Smooth muscle cell (in vitro differentiated cells): Measurements from ENCODE around the gene CRIM1. TPM values are rescaled to one million over a fixed set of nuclear protein-coding genes. Genes with fewer than 3 reads are reported as not detected.

ENCODE experiments used
- DNase-seq: peaks from one replicate; lab custom pipeline; 2025; ENCODE audit not compliant: unreplicated experiment; lab: John Stamatoyannopoulos, UW
- H2AFZ ChIP-seq: fragments of 200-600 bp; sonication (generic); 2 replicates; pipeline ENCODE4 v1.6.0; 2016; ENCODE audit warnings: antibody characterized with exemption, low read depth, mild to moderate bottlenecking
- H3F3A ChIP-seq: fragments of 200-600 bp; sonication (generic); 2 replicates; pipeline ENCODE4 v1.6.0; 2017; ENCODE audit warnings: antibody characterized with exemption, low read depth
- H3K27ac ChIP-seq: fragments of 200-600 bp; sonication (generic); 2 replicates; pipeline ENCODE4 v1.5.1; 2016; ENCODE audit warnings: low read depth, mild to moderate bottlenecking
- H3K27me3 ChIP-seq: fragments of 200-600 bp; sonication (generic); 2 replicates; pipeline ENCODE4 v1.6.1; 2016; ENCODE audit warnings: low read depth, mild to moderate bottlenecking
- H3K36me3 ChIP-seq: fragments of 200-600 bp; sonication (generic); 2 replicates; pipeline ENCODE4 v1.5.1; 2016; ENCODE audit warnings: low read depth
- H3K4me1 ChIP-seq: fragments of 200-600 bp; sonication (generic); 2 replicates; pipeline ENCODE4 v1.5.1; 2016; ENCODE audit warnings: low read depth
- H3K4me2 ChIP-seq: fragments of 200-600 bp; sonication (generic); 2 replicates; pipeline ENCODE4 v1.6.0; 2016; ENCODE audit warnings: mild to moderate bottlenecking
- H3K4me3 ChIP-seq: fragments of 200-600 bp; sonication (generic); 2 replicates; pipeline ENCODE4 v1.5.1; 2016; ENCODE audit warnings: mild to moderate bottlenecking
- H3K79me2 ChIP-seq: fragments of 200-600 bp; sonication (generic); 2 replicates; pipeline ENCODE4 v1.6.0; 2016; ENCODE audit warnings: low read depth, mild to moderate bottlenecking
- H3K9ac ChIP-seq: fragments of 200-600 bp; sonication (generic); 2 replicates; pipeline ENCODE4 v1.6.0; 2016; ENCODE audit warnings: low read depth
- H3K9me3 ChIP-seq: fragments of 200-600 bp; sonication (generic); replicated peaks from 2 replicates; pipeline ENCODE4 v1.5.1; 2016; ENCODE audit warnings: low read depth
- H4K20me1 ChIP-seq: fragments of 200-600 bp; sonication (generic); 2 replicates; pipeline ENCODE4 v1.6.0; 2016; ENCODE audit warnings: low read depth
- WGBS: methylation state at CpG from one replicate; pipeline ENCODE4 v1.1.7; 2016; ENCODE audit warnings: low lambda C conversion rate; 5-methylcytosine and 5-hydroxymethylcytosine counted together
- polyA plus RNA-seq: library from polyadenylated mRNA; unstranded; fragments of >200 nt; fragmentation: Nextera tagmentation; extraction: Ambion mirVana; gene quantifications from 2 replicates; pipeline ENCODE4 v1.2.1, GENCODE V29; 2016
- total RNA-seq: library from RNA; depleted of rRNA; stranded (reverse); fragments of >200 nt; gene quantifications from 2 replicates; pipeline ENCODE4 v1.2.3, GENCODE V29; 2014
- TF ChIP-seq, protein P1 (sequence below): fragments of 200-600 bp; sonication (generic); IDR thresholded peaks from 2 replicates; pipeline ENCODE4 v1.5.1; 2017; ENCODE audit warnings: borderline replicate concordance, mild to moderate bottlenecking, antibody characterized with exemption; ENCODE audit not compliant: insufficient read depth, poor library complexity, severe bottlenecking

Gene CRIM1
- total and polyA plus RNA-seq, 2 experiments from 2014 or later, result 10.1 to 28.0 TPM

DNA sequence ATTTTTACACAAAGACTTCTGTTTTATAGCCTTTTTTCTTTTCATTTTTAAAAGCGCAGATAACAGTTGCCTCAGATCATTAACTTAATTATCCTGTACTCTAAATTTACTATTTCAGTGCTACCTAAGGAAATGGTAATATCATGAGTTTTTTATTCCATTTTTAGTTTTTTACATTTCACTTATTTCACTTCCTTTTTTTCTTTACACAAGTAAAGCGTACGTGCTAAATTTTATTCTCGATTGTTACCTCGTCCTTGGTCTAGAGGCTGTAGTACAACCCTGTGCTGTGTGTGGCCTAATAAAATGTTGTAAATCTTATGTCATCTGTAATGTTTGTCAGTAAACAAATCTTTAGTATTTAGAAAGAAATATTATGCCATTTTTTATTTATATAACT is 49.2 kb downstream of the CRIM1 start:
- no peak for DNase-seq
- Histone ChIP-seq H3K27me3 (no peaks in the 10 kb centered on the region), H3K4me2 (no peak overlapping the region), H3K36me3 (no peaks in the 10 kb centered on the region), H2AFZ (no peak overlapping the region), H3K4me3 (no peak overlapping the region), H3F3A (no peaks in the 10 kb centered on the region), H4K20me1 (peaks cover 11% of the 10 kb centered on the region), H3K9me3 (no peaks in the 10 kb centered on the region), H3K79me2 (no peaks in the 10 kb centered on the region), H3K9ac (no peak overlapping the region), H3K27ac (peak overlapping the region; percentile 63), H3K4me1 (peaks cover 8% of the 10 kb centered on the region)
- TF ChIP-seq, protein P1, sequence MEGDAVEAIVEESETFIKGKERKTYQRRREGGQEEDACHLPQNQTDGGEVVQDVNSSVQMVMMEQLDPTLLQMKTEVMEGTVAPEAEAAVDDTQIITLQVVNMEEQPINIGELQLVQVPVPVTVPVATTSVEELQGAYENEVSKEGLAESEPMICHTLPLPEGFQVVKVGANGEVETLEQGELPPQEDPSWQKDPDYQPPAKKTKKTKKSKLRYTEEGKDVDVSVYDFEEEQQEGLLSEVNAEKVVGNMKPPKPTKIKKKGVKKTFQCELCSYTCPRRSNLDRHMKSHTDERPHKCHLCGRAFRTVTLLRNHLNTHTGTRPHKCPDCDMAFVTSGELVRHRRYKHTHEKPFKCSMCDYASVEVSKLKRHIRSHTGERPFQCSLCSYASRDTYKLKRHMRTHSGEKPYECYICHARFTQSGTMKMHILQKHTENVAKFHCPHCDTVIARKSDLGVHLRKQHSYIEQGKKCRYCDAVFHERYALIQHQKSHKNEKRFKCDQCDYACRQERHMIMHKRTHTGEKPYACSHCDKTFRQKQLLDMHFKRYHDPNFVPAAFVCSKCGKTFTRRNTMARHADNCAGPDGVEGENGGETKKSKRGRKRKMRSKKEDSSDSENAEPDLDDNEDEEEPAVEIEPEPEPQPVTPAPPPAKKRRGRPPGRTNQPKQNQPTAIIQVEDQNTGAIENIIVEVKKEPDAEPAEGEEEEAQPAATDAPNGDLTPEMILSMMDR, result no peak
- WGBS, result 93% methylated on average over 5 of the region's 5 CpGs

DNA sequence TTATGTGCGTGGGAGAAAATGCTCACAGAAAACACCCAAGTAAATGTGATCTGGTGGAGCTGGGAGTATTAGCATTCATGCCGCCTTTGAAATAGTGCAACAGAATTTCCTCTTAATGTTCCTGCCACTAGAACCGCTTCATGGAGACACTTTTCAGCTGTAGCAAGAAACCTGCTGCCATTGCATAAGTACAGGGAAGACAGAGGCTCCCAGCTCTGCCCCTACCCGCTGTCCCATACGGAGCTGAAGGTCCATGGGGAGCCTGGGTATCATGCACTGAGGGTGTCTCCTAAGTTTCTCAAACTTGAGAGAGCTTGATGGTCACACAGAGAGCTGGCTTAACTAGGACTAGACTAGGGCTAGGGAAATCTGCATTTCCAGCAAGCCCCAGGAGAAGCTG is 49.6 kb downstream of the CRIM1 start:
- H3K79me2 ChIP-seq, result no peaks in the 10 kb centered on the region
- H3K4me3 ChIP-seq, result no peak overlapping the region
- H4K20me1 ChIP-seq, result peaks cover 11% of the 10 kb centered on the region
- WGBS, result 92% methylated on average over 5 of the region's 5 CpGs
- DNase-seq, result no peak
- no peak overlapping the region for H3K9ac ChIP-seq
- no peaks in the 10 kb centered on the region for H3K9me3 ChIP-seq
- no peaks in the 10 kb centered on the region for H3K36me3 ChIP-seq
- TF ChIP-seq, protein P1, result no peak
- H3F3A ChIP-seq, result no peaks in the 10 kb centered on the region
- no peak overlapping the region for H2AFZ ChIP-seq
- no peak overlapping the region for H3K27ac ChIP-seq
- peaks cover 8% of the 10 kb centered on the region for H3K4me1 ChIP-seq
- no peaks in the 10 kb centered on the region for H3K27me3 ChIP-seq
- no peak overlapping the region for H3K4me2 ChIP-seq

DNA sequence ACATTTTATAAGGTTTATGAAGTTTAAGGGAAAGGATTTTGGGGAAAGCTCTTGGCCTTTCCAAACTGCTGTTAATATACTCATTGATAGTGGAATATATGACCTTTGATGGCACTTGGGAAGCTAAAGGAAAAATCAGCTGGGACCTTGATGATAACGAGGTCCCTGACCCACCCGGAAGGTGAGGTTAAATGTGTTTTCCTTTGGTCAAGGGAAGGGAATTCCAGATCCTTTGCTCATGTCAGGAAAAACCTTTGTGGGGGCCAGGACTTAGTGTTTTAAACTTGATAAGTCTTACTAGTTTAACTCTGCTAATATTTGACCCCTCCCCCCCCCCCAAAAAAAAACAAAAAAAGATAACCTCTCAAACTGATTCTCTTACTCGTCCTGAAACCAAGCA is 50.7 kb downstream of the CRIM1 start:
- H4K20me1 ChIP-seq, result peaks cover 11% of the 10 kb centered on the region
- TF ChIP-seq, protein P1, result no peak
- H3K79me2 ChIP-seq, result no peaks in the 10 kb centered on the region
- no peak overlapping the region for H3K27ac ChIP-seq
- H3K9me3 ChIP-seq, result no peaks in the 10 kb centered on the region
- no peak for DNase-seq
- H3K27me3 ChIP-seq, result no peaks in the 10 kb centered on the region
- no peak overlapping the region for H3K4me2 ChIP-seq
- peaks cover 8% of the 10 kb centered on the region for H3K4me1 ChIP-seq
- no peak overlapping the region for H3K4me3 ChIP-seq
- 80% methylated on average over 3 of the region's 3 CpGs for WGBS
- no peak overlapping the region for H2AFZ ChIP-seq
- no peaks in the 10 kb centered on the region for H3K36me3 ChIP-seq
- H3F3A ChIP-seq, result no peaks in the 10 kb centered on the region
- no peak overlapping the region for H3K9ac ChIP-seq

DNA sequence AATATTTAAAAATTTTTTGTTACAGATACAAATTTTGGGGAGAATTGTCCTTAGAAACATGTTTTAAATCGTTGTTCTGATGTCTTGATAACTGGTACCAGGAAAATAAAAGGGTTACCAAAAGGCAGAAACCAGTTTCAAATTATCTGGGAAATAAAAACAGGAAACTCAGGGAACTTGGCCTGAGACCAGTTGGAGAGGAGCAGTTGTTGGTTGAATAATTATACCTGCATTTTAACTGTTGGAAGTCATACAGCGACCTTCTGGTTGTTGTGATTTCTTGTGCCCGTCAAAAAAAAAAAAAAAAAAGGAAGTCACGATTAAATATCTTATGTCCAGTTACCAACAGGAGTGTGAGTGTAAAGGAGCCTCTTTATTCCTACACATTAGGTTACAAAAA is 51.8 kb downstream of the CRIM1 start:
- Histone ChIP-seq H2AFZ (no peak overlapping the region), H4K20me1 (peaks cover 11% of the 10 kb centered on the region), H3K27ac (no peak overlapping the region), H3K36me3 (no peaks in the 10 kb centered on the region), H3K4me1 (peaks cover 8% of the 10 kb centered on the region), H3K79me2 (no peaks in the 10 kb centered on the region), H3F3A (no peaks in the 10 kb centered on the region), H3K27me3 (no peaks in the 10 kb centered on the region), H3K4me2 (no peak overlapping the region), H3K9me3 (no peaks in the 10 kb centered on the region), H3K9ac (no peak overlapping the region), H3K4me3 (no peak overlapping the region)
- DNase-seq, result no peak
- TF ChIP-seq, protein P1, result no peak
- WGBS, result 96% methylated on average over 4 of the region's 4 CpGs
